H9 (cell line): ENCODE measurements around the gene ABHD16B. TPM values are rescaled to one million over a fixed set of nuclear protein-coding genes. Genes with fewer than 3 reads are reported as not detected.

ENCODE experiments used
- DNase-seq: peaks from one replicate; pipeline ENCODE4 v3.0.0-alpha.2; 2017
- H2AFZ ChIP-seq: one replicate; pipeline ENCODE4 v1.6.1; 2013; ENCODE audit warnings: mild to moderate bottlenecking, low read length, control low read depth, moderate library complexity
- H2AK5ac ChIP-seq: 2 replicates; pipeline ENCODE4 v1.6.1; 2013; ENCODE audit warnings: low read length, control low read depth, mixed read lengths; ENCODE audit not compliant: insufficient read length
- H2BK120ac ChIP-seq: one replicate; pipeline ENCODE4 v1.6.1; 2013; ENCODE audit warnings: low read depth, mild to moderate bottlenecking, low read length, control low read depth, inconsistent platforms; ENCODE audit not compliant: poor library complexity, severe bottlenecking
- H2BK12ac ChIP-seq: 2 replicates; pipeline ENCODE4 v1.6.1; 2013; ENCODE audit warnings: low read length, control low read depth, mixed read lengths, low read depth; ENCODE audit not compliant: insufficient read length
- H2BK15ac ChIP-seq: 2 replicates; pipeline ENCODE4 v1.6.1; 2013; ENCODE audit warnings: low read depth, low read length, control low read depth
- H2BK20ac ChIP-seq: one replicate; pipeline ENCODE4 v1.6.1; 2013; ENCODE audit warnings: low read depth, mild to moderate bottlenecking, low read length, control low read depth, inconsistent platforms; ENCODE audit not compliant: poor library complexity, severe bottlenecking
- H2BK5ac ChIP-seq: 2 replicates; pipeline ENCODE4 v1.6.1; 2013; ENCODE audit warnings: low read length, control low read depth, mixed read lengths; ENCODE audit not compliant: insufficient read length
- H3K14ac ChIP-seq: 2 replicates; pipeline ENCODE4 v1.6.1; 2013; ENCODE audit warnings: low read length, control low read depth; ENCODE audit not compliant: insufficient read depth
- H3K18ac ChIP-seq: 2 replicates; pipeline ENCODE4 v1.6.1; 2013; ENCODE audit warnings: low read depth, mild to moderate bottlenecking, mixed read lengths, low read length, control low read depth; ENCODE audit not compliant: insufficient read length
- H3K23ac ChIP-seq: 2 replicates; pipeline ENCODE4 v1.6.1; 2013; ENCODE audit warnings: low read length, control low read depth, mixed read lengths, low read depth; ENCODE audit not compliant: insufficient read length
- H3K23me2 ChIP-seq: 2 replicates; pipeline ENCODE4 v1.6.1; 2013; ENCODE audit warnings: low read depth, mild to moderate bottlenecking, mixed read lengths, low read length, control low read depth; ENCODE audit not compliant: insufficient read length, poor library complexity, severe bottlenecking
- H3K27ac ChIP-seq: 2 replicates; pipeline ENCODE4 v1.5.1; 2013; ENCODE audit warnings: low read length, control low read depth, mixed read lengths, low read depth; ENCODE audit not compliant: insufficient read length
- H3K27me3 ChIP-seq: 2 replicates; pipeline ENCODE4 v1.6.1; 2013; ENCODE audit warnings: low read length, control low read depth, inconsistent platforms; ENCODE audit not compliant: insufficient read depth
- H3K4ac ChIP-seq: 2 replicates; pipeline ENCODE4 v1.6.1; 2013; ENCODE audit warnings: low read depth, mild to moderate bottlenecking, control low read depth, inconsistent platforms, low read length, moderate library complexity
- H3K4me1 ChIP-seq: 2 replicates; pipeline ENCODE4 v1.6.1; 2013; ENCODE audit warnings: low read length, control low read depth, inconsistent platforms; ENCODE audit not compliant: insufficient read depth
- H3K4me2 ChIP-seq: 2 replicates; pipeline ENCODE4 v1.6.1; 2013; ENCODE audit warnings: low read length, control low read depth, mixed read lengths; ENCODE audit not compliant: insufficient read length, insufficient read depth
- H3K56ac ChIP-seq: 2 replicates; pipeline ENCODE4 v1.6.1; 2013; ENCODE audit warnings: low read depth, mild to moderate bottlenecking, mixed read lengths, low read length, control low read depth; ENCODE audit not compliant: insufficient read length
- H3K79me1 ChIP-seq: 2 replicates; pipeline ENCODE4 v1.6.1; 2013; ENCODE audit warnings: low read depth, mild to moderate bottlenecking, moderate library complexity, low read length, control low read depth, inconsistent platforms; ENCODE audit not compliant: insufficient read depth, poor library complexity, severe bottlenecking
- H3K79me2 ChIP-seq: 2 replicates; pipeline ENCODE4 v1.6.1; 2013; ENCODE audit warnings: low read length, control low read depth, inconsistent platforms; ENCODE audit not compliant: insufficient read depth
- H3K9ac ChIP-seq: 2 replicates; pipeline ENCODE4 v1.6.1; 2013; ENCODE audit warnings: low read length, control low read depth, mixed read lengths; ENCODE audit not compliant: insufficient read length; ENCODE audit errors: extremely low read depth
- H3K9me3 ChIP-seq: one replicate; pipeline ENCODE4 v1.6.1; 2013; ENCODE audit warnings: low read depth, low read length, inconsistent platforms; ENCODE audit not compliant: control insufficient read depth
- H3T11ph ChIP-seq: one replicate; pipeline ENCODE4 v1.6.1; 2013; ENCODE audit warnings: mild to moderate bottlenecking, low read length, control low read depth, inconsistent platforms
- H4K20me1 ChIP-seq: one replicate; pipeline ENCODE4 v1.6.1; 2013; ENCODE audit not compliant: control insufficient read depth, insufficient read length, insufficient read depth
- H4K5ac ChIP-seq: 2 replicates; pipeline ENCODE4 v1.6.1; 2013; ENCODE audit warnings: low read depth, mild to moderate bottlenecking, mixed read lengths, low read length, control low read depth; ENCODE audit not compliant: insufficient read length
- H4K8ac ChIP-seq: replicated peaks from 2 replicates; pipeline ENCODE4 v1.6.1; 2013; ENCODE audit warnings: low read length, control low read depth, mixed read lengths, low read depth; ENCODE audit not compliant: insufficient read length
- H4K91ac ChIP-seq: 2 replicates; pipeline ENCODE4 v1.6.1; 2013; ENCODE audit warnings: low read depth, mild to moderate bottlenecking, moderate library complexity, mixed read lengths, low read length, control low read depth; ENCODE audit not compliant: insufficient read length
- H3K27ac Mint-ChIP-seq, 3 experiments: 2 replicates in 2 of 3; 3 replicates in 1 of 3; pipeline ENCODE4 v1.8.0; 2020 to 2021; ENCODE audit warnings: mixed read lengths in 3 of 3, mild to moderate bottlenecking in 1 of 3, moderate library complexity in 1 of 3
- H3K27me3 Mint-ChIP-seq: 2 replicates; pipeline ENCODE4 v1.8.0; 2021; ENCODE audit warnings: low read depth, mild to moderate bottlenecking, moderate library complexity, mixed read lengths
- H3K36me3 Mint-ChIP-seq, 3 experiments: 2 replicates in 2 of 3; 3 replicates in 1 of 3; pipeline ENCODE4 v1.8.0; 2020 to 2021; ENCODE audit warnings: low read depth in 3 of 3, mixed read lengths in 3 of 3; ENCODE audit not compliant: insufficient read depth in 1 of 3
- H3K4me1 Mint-ChIP-seq, 2 experiments: 2 replicates each; pipeline ENCODE4 v1.8.0; 2020; ENCODE audit warnings: mixed read lengths in 2 of 2
- H3K4me3 Mint-ChIP-seq, 2 experiments: 2 replicates in 1 of 2; 3 replicates in 1 of 2; pipeline ENCODE4 v1.8.0; 2020 to 2021; ENCODE audit warnings: mild to moderate bottlenecking in 2 of 2, mixed read lengths in 2 of 2, moderate library complexity in 1 of 2
- H3K9me3 Mint-ChIP-seq, 2 experiments: 2 replicates in 1 of 2; 3 replicates in 1 of 2; pipeline ENCODE4 v1.8.0; 2020; ENCODE audit warnings: mild to moderate bottlenecking in 2 of 2, mixed read lengths in 2 of 2, moderate library complexity in 1 of 2
- CTCF ChIP-seq: fragments of 200-600 bp; sonication (generic); conservative IDR thresholded peaks from 3 replicates; pipeline ENCODE4 v1.8.0; 2021; ENCODE audit warnings: antibody characterized with exemption, mild to moderate bottlenecking
- WGBS: extraction: QIAGEN DNeasy Blood & Tissue Kit; methylation state at CpG from one replicate; pipeline ENCODE4 v1.1.7; 2013; ENCODE audit warnings: missing lambda C conversion rate, low lambda C conversion rate, mixed read lengths; ENCODE audit not compliant: insufficient read length; ENCODE audit errors: extremely low coverage; 5-methylcytosine and 5-hydroxymethylcytosine counted together
- total RNA-seq: library from RNA; stranded (reverse); gene quantifications from 2 replicates; pipeline ENCODE4 v1.2.1, GENCODE V29; 2021

The ABHD16B gene
- total RNA-seq, 1 experiment from 2014 or later: not detected

- no peak overlapping the region for H3K18ac ChIP-seq
- no peak overlapping the region for H2BK15ac ChIP-seq
- no peak overlapping the region for H3K23ac ChIP-seq
- no CpG with 5 or more reads among the region's 7 CpGs for WGBS
- H3K79me2 ChIP-seq: no peaks in the 10 kb centered on the region
- no peak overlapping the region for H4K91ac ChIP-seq
- H4K8ac ChIP-seq: no peak overlapping the region
- no peak overlapping the region for H3T11ph ChIP-seq
- no peak for TF ChIP-seq CTCF
- H2BK120ac ChIP-seq: no peak overlapping the region
- H3K4me1 ChIP-seq: no peaks in the 10 kb centered on the region
- H3K9ac ChIP-seq: no peak overlapping the region
- no peaks in the 10 kb centered on the region for H3K9me3 ChIP-seq
- no peak for DNase-seq
- no peak overlapping the region for H2AK5ac ChIP-seq
- Mint-ChIP-seq H3K36me3 (peaks cover 1 to 45% (median 43%) of the 10 kb centered on the region in 3 experiments; a peak in 5 of 7 replicates), H3K4me1 (peaks cover 5% of the 10 kb centered on the region in 2 experiments), H3K27ac (0 out of 7 replicates have a peak overlapping the region, but pooled peaks of 1 of the 3 experiments have one; percentile 72), H3K27me3 (no peaks in the 10 kb centered on the region), H3K9me3 (no peaks in the 10 kb centered on the region), H3K4me3 (no peak overlapping the region)
- no peak overlapping the region for H2BK12ac ChIP-seq
- H3K56ac ChIP-seq: no peak overlapping the region
- H2BK5ac ChIP-seq: no peak overlapping the region
- no peak overlapping the region for H2AFZ ChIP-seq
- no peak overlapping the region for H3K4ac ChIP-seq
- no peak overlapping the region for H3K27ac ChIP-seq
- H3K79me1 ChIP-seq: no peaks in the 10 kb centered on the region
- H3K27me3 ChIP-seq: no peaks in the 10 kb centered on the region
- H3K14ac ChIP-seq: no peak overlapping the region
- H4K20me1 ChIP-seq: no peaks in the 10 kb centered on the region
- H4K5ac ChIP-seq: no peak overlapping the region
- no peak overlapping the region for H2BK20ac ChIP-seq
- peaks cover 6% of the 10 kb centered on the region for H3K23me2 ChIP-seq
- H3K4me2 ChIP-seq: no peak overlapping the region
Observed at GRCh38 chr20:63890616-63891015, 29.3 kb downstream of the ABHD16B start.
